Embryonic facial prominence (tissue), 1 donor: Measurements from ENCODE around the gene SLC39A11.
"Not testable (repeated sequence)": the region's sequence is repeated elsewhere in the genome, so short reads cannot be mapped to it uniquely, and the experiment has no call there.

ENCODE experiments used
- DNase-seq: peaks from one replicate; pipeline ENCODE4 v3.0.0-alpha.2; 2016; ENCODE audit errors: extremely low spot score

SLC39A11 gene

DNA sequence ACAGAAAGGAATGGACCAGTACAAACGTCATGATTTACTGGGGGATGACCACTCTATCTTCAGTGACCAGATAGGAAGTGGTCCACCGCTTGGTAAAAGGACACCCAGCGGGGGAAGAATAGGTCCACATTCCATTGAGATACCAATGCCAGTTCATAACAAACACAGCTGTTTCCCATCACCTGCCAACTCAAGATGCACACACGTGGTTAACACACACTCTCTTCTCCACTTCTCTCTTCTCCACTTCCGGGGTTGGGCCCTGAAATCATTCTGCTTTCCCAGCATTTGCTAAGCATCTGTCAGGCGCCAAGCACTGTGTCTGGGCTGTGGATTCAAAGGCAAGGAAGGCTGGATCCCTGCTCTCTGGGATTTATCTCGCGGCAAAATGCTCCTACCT, 175.5 kb downstream of the SLC39A11 start:
- no peak for DNase-seq

DNA sequence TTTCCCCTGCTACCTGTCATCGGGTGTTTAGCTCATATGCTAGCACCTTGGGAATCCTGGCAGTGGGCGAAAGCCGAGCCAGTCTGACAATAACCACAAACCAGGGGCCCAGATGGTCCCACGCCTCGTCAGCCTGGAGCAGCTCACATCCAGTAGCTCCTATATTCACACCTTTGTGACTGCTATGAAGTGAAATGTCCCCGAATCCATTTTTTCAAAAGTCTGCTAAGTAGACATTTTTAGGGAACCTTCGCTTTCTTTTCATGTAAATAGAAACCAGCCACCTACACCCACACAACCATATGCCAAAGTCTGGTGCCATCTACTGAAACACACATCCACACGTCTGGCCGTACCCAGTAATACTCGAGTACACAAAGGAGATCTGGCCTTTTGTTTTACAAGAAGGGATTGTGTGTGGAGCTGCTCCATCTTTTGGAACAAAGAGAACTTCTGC, 176.8 kb downstream of the SLC39A11 start:
- DNase-seq = no peak

GRCh38 chr17:72913142-72913682, 179.3 kb downstream of the SLC39A11 start:
- DNase-seq = no peak

- no peak for DNase-seq
Observed at GRCh38 chr17:72906306-72906705, 186.2 kb downstream of the SLC39A11 start.

DNA sequence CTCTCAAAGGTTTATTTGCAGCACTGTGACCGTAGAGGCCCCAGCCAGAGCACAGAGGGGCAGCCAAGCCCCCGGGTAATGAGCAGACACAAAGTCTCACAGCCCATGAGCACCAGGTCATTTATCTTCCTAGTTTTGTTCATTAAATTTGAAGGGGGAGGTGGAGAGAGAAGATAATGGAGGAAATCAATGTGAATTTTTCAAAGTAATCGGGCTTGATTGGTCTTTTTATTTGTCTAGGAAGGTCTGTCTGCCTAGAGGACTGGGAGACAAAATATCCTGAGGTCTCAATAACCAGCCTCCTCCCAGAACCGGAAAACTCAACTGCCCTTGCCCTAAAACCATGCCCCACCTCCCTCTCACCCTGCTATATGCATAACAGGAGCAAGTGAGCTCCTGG, 189.0 kb downstream of the SLC39A11 start:
- DNase-seq = no peak

DNA sequence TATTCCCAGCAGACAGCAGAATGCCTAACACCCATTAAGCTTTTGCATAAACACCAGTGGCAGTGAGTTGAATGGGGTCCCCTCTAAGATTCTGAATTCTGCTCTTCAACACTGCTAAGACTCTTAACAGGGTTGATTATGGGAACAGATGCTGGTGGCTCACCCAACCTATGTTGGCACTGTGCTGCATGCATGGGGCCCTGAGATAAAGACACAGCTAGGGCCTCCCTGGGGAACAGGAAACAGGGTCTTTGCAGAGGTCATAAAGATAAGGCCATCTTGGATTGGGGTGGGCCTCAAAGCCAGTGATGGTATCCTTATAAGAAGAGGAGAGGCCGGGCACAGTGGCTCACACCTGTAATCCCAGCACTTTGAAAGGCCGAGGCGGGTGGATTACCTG, 190.8 kb downstream of the SLC39A11 start:
- no peak for DNase-seq

DNA sequence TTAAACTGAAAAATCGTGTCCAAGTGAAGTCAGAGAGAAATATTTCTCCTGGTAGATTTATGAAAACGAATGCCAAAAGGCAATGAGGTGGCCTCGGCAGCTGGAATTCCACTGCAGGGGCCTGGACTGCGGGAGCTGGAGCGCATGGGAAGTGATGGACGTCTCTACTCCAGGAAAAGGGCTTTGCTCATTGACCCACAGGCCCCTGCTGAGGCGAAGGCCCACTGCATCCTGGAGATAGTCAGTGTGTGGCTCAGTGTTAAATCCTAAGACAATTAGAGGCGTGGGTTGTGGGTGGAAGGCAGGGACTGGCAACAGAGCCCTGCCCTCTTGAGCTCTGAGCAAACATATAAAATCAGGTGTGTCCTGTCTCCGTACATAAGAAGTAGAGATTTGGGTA, 191.4 kb downstream of the SLC39A11 start:
- DNase-seq = no peak

GRCh38 chr17:72900654-72900971, 191.9 kb downstream of the SLC39A11 start:
- no peak for DNase-seq

GRCh38 chr17:72898725-72899124, 193.8 kb downstream of the SLC39A11 start:
- no peak for DNase-seq

DNA sequence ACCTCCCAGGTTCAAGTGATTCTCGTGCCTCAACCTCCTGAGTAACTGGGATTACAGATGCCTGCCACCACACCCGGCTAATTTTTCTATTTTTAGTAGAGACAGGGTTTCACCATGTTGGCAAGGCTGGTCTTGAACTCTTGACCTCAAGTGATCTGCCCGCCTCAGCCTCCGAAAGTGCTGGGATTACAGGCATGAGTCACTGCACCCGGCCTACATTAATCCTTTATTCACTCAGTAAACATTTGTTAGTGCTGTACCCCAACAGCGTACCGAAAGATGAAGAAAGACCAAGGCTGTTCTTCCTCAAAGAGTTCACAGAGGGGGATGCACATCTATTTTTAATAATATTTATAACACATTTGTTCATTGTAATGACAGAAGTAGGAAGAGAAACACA, 196.2 kb downstream of the SLC39A11 start:
- not testable (repeated sequence) for DNase-seq

GRCh38 chr17:72891627-72892026, 200.9 kb downstream of the SLC39A11 start:
- DNase-seq = no peak

GRCh38 chr17:72890711-72891110, 201.8 kb downstream of the SLC39A11 start:
- no peak for DNase-seq

GRCh38 chr17:72887917-72888316, 204.6 kb downstream of the SLC39A11 start:
- no peak for DNase-seq

- DNase-seq = no peak
Observed at GRCh38 chr17:72887322-72887721, 205.2 kb downstream of the SLC39A11 start.

- no peak for DNase-seq
Observed at GRCh38 chr17:72886622-72887021, 205.9 kb downstream of the SLC39A11 start.

- DNase-seq = no peak
Observed at GRCh38 chr17:72884066-72884465, 208.4 kb downstream of the SLC39A11 start.

- DNase-seq = no peak
Observed at GRCh38 chr17:72883351-72883750, 209.1 kb downstream of the SLC39A11 start.

- DNase-seq = no peak
Observed at GRCh38 chr17:72882426-72882825, 210.1 kb downstream of the SLC39A11 start.

- DNase-seq = no peak
Observed at GRCh38 chr17:72879877-72880276, 212.6 kb downstream of the SLC39A11 start.

DNA sequence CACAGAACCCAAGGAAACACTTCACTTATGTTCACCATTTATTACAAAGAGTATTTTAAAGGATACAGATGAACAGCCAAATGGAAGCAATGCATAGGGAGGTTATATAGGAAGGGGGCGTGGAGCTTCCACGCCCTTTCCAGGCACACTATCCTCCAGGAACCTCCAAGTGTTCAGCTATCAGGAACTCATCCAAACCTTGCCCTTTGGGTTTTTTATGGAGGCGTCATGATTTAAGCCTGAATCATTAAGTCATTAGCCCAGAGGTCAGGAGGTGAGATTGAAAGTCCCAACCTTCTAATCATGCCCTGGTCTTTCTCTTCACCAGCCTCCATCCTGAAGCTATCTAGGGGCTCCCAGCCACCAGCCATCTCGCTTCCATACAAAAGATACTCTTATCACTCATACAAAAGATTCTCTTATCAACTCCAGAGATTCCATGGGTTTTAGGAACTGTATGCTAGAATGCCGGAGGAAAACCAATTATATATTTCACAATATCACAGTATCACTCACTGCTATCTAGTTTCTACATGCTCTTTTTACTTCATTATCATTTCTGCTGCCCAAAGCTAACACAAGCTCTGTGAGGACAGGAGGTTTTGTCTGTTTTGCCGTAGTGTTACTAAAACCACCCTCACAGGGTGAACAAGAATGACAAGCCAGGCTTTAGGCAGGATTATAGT, 213.4 kb downstream of the SLC39A11 start:
- no peak for DNase-seq

GRCh38 chr17:72877348-72877747, 215.1 kb downstream of the SLC39A11 start:
- DNase-seq = no peak

DNA sequence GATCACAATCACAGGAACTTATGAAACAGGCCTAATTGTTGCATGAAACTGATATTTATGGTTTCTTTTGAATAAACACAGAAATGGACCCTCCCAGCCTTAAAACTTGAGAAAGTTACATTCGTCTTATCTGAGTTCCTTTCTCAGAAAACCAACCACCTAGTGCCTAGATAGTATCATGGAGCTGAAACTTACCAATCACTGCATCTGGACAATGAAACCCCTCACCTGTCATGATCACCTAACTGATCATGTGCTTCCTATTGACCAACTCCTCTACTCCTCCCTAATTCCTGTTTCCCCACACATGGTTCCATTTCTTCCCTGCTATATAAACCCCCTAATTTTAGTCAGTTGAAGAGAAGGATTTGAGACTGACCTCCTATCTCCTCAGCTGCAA, 216.1 kb downstream of the SLC39A11 start:
- no peak for DNase-seq

DNA sequence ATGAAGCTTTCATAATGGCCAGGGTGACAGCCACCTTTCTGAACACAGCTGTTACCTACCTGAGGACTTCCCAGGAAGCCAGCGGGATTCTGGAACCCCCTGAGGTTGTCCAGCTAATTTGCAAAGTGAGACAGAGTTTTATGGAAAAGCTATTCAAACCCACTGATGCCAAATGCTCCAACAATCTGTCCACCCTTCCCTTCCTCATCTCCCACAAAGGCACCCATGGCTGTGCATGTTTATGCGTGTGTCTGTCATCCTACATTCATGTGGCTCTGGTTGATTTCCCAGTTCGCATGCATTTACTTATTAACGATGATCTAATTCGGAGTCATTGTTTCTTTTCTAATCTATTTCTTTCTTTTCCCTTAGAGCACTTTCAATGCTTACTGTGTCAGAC, 217.1 kb downstream of the SLC39A11 start:
- no peak for DNase-seq

GRCh38 chr17:72872396-72872795, 220.1 kb downstream of the SLC39A11 start:
- no peak for DNase-seq
